Tibial nerve (tissue), 4 donors: ENCODE data around the gene OR51Q1. TPM values are rescaled to one million over a fixed set of nuclear protein-coding genes. Genes with fewer than 3 reads are reported as not detected.

Source experiments
- DNase-seq, 2 donors: peaks; one replicate each; pipeline ENCODE4 v3.0.0-alpha.2; 2019; ENCODE audit warnings: low spot score in 2 of 2
- H3K27ac ChIP-seq, 4 donors: fragments of 200-600 bp; sonication (generic) in 3 of 4; one replicate each; pipeline ENCODE4 v1.5.1; 2017 to 2019; ENCODE audit warnings: mild to moderate bottlenecking in 1 of 4
- H3K27me3 ChIP-seq, 2 donors: fragments of 200-600 bp; sonication (generic) in 1 of 2; one replicate each; pipeline versions ENCODE4 v1.5.1 to v1.6.0; 2017 to 2019
- H3K36me3 ChIP-seq, 3 donors: fragments of 200-600 bp; sonication (generic); one replicate each; pipeline ENCODE4 v1.5.1; 2018 to 2019
- H3K4me1 ChIP-seq, 4 donors: fragments of 200-600 bp; sonication (generic) in 3 of 4; one replicate each; pipeline ENCODE4 v1.5.1; 2017 to 2019
- H3K4me3 ChIP-seq, 4 donors: fragments of 200-600 bp; sonication (generic) in 3 of 4; one replicate each; pipeline ENCODE4 v1.5.1; 2017 to 2019; ENCODE audit warnings: mild to moderate bottlenecking in 1 of 4, moderate library complexity in 1 of 4
- H3K9me3 ChIP-seq, 4 donors: fragments of 200-600 bp; sonication (generic) in 3 of 4; one replicate each; pipeline ENCODE4 v1.5.1; 2017 to 2019
- CTCF ChIP-seq, 5 experiments: fragments of 200-600 bp in 3 of 5; fragments of 450-650 bp in 2 of 5; sonication (generic) in 3 of 5; IDR thresholded peaks; one replicate each; pipeline ENCODE4 v1.5.1; 2016 to 2019; ENCODE audit warnings: antibody characterized with exemption in 5 of 5, mild to moderate bottlenecking in 3 of 5, moderate library complexity in 2 of 5
- EP300 ChIP-seq, 2 donors: sonication (generic); formaldehyde crosslinking; IDR thresholded peaks; one replicate each; pipeline ENCODE4 v1.6.1; 2017; ENCODE audit warnings: antibody characterized with exemption in 2 of 2, mild to moderate bottlenecking in 1 of 2
- POLR2A ChIP-seq, 2 donors: fragments of 450-650 bp; IDR thresholded peaks; one replicate each; pipeline ENCODE4 v1.6.1; 2017; ENCODE audit warnings: antibody characterized with exemption in 2 of 2, mild to moderate bottlenecking in 2 of 2, moderate library complexity in 2 of 2
- WGBS, 2 donors: methylation state at CpG; one replicate each; pipeline ENCODE4 v1.1.5; 2018; 5-methylcytosine and 5-hydroxymethylcytosine counted together
- total RNA-seq, 4 donors: library from RNA; depleted of rRNA; stranded (reverse); fragments of >200 nt; gene quantifications; one replicate each; pipeline ENCODE4 v1.1.0, GENCODE V29; 2016

The OR51Q1 gene
- total RNA-seq, 4 donors from 2014 or later = not detected

DNA sequence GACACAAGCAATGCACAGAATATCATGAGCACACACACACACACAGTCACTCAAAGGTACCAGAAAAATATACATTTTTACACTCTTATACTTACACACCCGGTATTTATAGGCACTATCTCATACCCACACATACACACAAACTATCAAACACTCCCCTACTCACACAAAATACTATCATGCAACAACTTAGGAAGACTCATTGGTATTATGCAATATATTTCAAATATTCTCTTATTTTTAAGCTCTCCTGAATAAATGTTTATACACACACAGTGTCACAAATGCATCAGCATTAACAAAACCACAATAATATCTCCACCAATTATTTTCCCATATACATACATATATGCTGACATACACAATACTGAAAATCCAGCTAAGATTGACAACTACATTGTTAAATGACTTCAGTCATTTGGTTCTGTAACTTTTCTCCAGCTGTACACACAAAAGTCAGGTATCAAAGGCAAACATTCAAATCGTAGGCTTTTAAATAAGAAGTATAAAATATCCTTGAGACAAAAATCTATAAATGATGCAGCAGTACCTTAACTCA lies 22.0 kb downstream of the OR51Q1 start:
- no peak for TF ChIP-seq CTCF (IDR thresholded peaks at IDR 0.05)
- no peak for TF ChIP-seq POLR2A (IDR thresholded peaks at IDR 0.05)
- no peak for TF ChIP-seq EP300 (IDR thresholded peaks at IDR 0.05)

DNA sequence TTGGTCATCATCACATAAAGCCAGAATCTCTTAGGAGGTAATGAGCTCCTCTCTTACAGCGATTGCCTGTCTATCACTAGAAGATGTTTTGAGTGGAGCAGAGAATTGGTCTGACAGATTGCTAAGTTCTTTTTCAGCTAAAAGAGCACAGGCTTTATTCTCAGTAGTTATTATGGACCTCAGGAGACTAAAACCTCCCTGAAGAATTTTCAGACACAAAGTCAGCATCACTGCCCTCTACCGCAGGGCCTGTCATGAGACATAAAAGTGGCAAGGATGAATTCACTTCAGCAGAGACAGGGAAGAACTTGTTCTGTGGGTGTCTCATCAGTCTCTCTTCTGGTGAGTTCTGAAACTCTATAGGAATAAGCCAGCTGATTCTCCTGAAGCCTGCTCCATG lies 27.1 kb downstream of the OR51Q1 start, which contains the start of gene OR51I2:
Gene OR51I2, plus strand, starts transcription at position 301 of the 400 bp plus-strand sequence. CDS start 4,166 bp downstream, outside the sequence.
- DNase-seq = no peak
- Histone ChIP-seq H3K4me3 (no peak within 1 kb of the TSS), H3K27me3 (no peaks in the 10 kb centered on the region), H3K36me3 (no peaks in the 10 kb centered on the region), H3K4me1 (no peaks in the 10 kb centered on the region), H3K9me3 (no peaks in the 10 kb centered on the region), H3K27ac (no peak within 1 kb of the TSS)
- no peak for TF ChIP-seq POLR2A (IDR thresholded peaks at IDR 0.05)
- no peak for TF ChIP-seq EP300 (IDR thresholded peaks at IDR 0.05)
- no peak for TF ChIP-seq CTCF (IDR thresholded peaks at IDR 0.05)
- 73 to 94% methylated on average over 2 of the region's 2 CpGs for whole genome bisulfite sequencing, 2 donors

More for the DNA sequence above, 22.0 kb downstream of the OR51Q1 start:
- no peaks in the 10 kb centered on the region for H3K27me3 ChIP-seq
- H3K36me3 ChIP-seq = no peaks in the 10 kb centered on the region
- 40 to 73% methylated on average over 2 of the region's 2 CpGs for WGBS, 2 donors
- H3K4me3 ChIP-seq = no peak overlapping the region
- no peak for DNase-seq
- no peaks in the 10 kb centered on the region for H3K4me1 ChIP-seq
- no peak overlapping the region for H3K27ac ChIP-seq
- H3K9me3 ChIP-seq = no peaks in the 10 kb centered on the region

GRCh38 chr11:5449432-5449831 lies 27.5 kb downstream of the OR51Q1 start:
- no peak overlapping the region for H3K4me3 ChIP-seq
- no peaks in the 10 kb centered on the region for H3K36me3 ChIP-seq
- no peaks in the 10 kb centered on the region for H3K9me3 ChIP-seq
- no peak overlapping the region for H3K27ac ChIP-seq
- no peak for DNase-seq
- no peaks in the 10 kb centered on the region for H3K27me3 ChIP-seq
- WGBS, 2 donors = 70 to 74% methylated on average over 4 of the region's 4 CpGs
- TF ChIP-seq POLR2A (IDR thresholded peaks at IDR 0.05) (no peak), EP300 (IDR thresholded peaks at IDR 0.05) (no peak)
- H3K4me1 ChIP-seq = no peaks in the 10 kb centered on the region

GRCh38 chr11:5460983-5461621 lies 39.2 kb downstream of the OR51Q1 start:
- no peaks in the 10 kb centered on the region for H3K9me3 ChIP-seq
- TF ChIP-seq EP300 (IDR thresholded peaks at IDR 0.05) (no peak), POLR2A (IDR thresholded peaks at IDR 0.05) (no peak), CTCF (IDR thresholded peaks at IDR 0.05) (no peak)
- H3K27me3 ChIP-seq = no peaks in the 10 kb centered on the region
- DNase-seq = no peak
- no peaks in the 10 kb centered on the region for H3K4me1 ChIP-seq
- no peak overlapping the region for H3K27ac ChIP-seq
- no peak overlapping the region for H3K4me3 ChIP-seq
- H3K36me3 ChIP-seq = no peaks in the 10 kb centered on the region
- 89% methylated on average over 13 to 14 of the region's 14 CpGs for WGBS, 2 donors

- no peaks in the 10 kb centered on the region for H3K4me1 ChIP-seq
- H3K27me3 ChIP-seq = no peaks in the 10 kb centered on the region
- H3K4me3 ChIP-seq = no peak overlapping the region
- H3K9me3 ChIP-seq = no peaks in the 10 kb centered on the region
- no peak overlapping the region for H3K27ac ChIP-seq
- no peaks in the 10 kb centered on the region for H3K36me3 ChIP-seq
- no peak for DNase-seq
- WGBS, 2 donors = 46 to 59% methylated on average over 2 of the region's 2 CpGs
- TF ChIP-seq POLR2A (IDR thresholded peaks at IDR 0.05) (no peak), CTCF (IDR thresholded peaks at IDR 0.05) (no peak), EP300 (IDR thresholded peaks at IDR 0.05) (no peak)
These were observed 45.6 kb downstream of the OR51Q1 start for GRCh38 chr11:5467527-5467926.

Other genes starting within 250 kb of the OR51Q1 start
- gene OR51V1, start 221.4 kb upstream of the OR51Q1 start, total RNA-seq = not detected
- 100 to 1,000 TPM in 2 of 4 donors, 10 to 100 TPM in 1, not detected in 1; 61.6 to 425 (median 151) TPM for gene HBB, start 195.0 kb upstream of the OR51Q1 start, total RNA-seq
- gene HBD, start 187.6 kb upstream of the OR51Q1 start, total RNA-seq = 1 to 10 TPM in 1 of 4 donors, not detected in 3; 5.4 TPM
- gene HBG1, start 172.3 kb upstream of the OR51Q1 start, total RNA-seq = not detected
- not detected for gene HBG2, start 167.3 kb upstream of the OR51Q1 start, total RNA-seq
- gene HBE1, start 152.2 kb upstream of the OR51Q1 start, total RNA-seq = not detected
- gene OR51B4, start 120.2 kb upstream of the OR51Q1 start, total RNA-seq = 1 to 10 TPM in 1 of 4 donors, under 1 TPM in 2, not detected in 1; 0.42 to 1.5 (median 0.98) TPM
- under 1 TPM in 1 of 4 donors, not detected in 3; 0.63 TPM for gene OR51B2, start 97.8 kb upstream of the OR51Q1 start, total RNA-seq
- gene OR51B5, start 78.6 kb upstream of the OR51Q1 start, total RNA-seq = 1 to 10 TPM in 3 of 4 donors, not detected in 1; 1.3 to 2.9 (median 2.0) TPM
- not detected for gene OR51B6, start 70.6 kb upstream of the OR51Q1 start, total RNA-seq
- not detected for gene OR51M1, start 38.3 kb upstream of the OR51Q1 start, total RNA-seq
- gene OR51I1, start 19.4 kb downstream of the OR51Q1 start, total RNA-seq = 1 to 10 TPM in 1 of 4 donors, not detected in 3; 3.9 TPM
- gene OR51I2, start 27.2 kb downstream of the OR51Q1 start, total RNA-seq = not detected
- not detected for gene OR52D1, start 66.6 kb downstream of the OR51Q1 start, total RNA-seq
- 1 to 10 TPM in 3 of 4 donors, under 1 TPM in 1; 0.84 to 4.9 (median 2.1) TPM for gene UBQLN3, start 87.8 kb downstream of the OR51Q1 start, total RNA-seq
- 1 to 10 TPM; 1.2 to 3.7 (median 2.1) TPM for gene UBQLNL, start 94.6 kb downstream of the OR51Q1 start, total RNA-seq
- gene OR52H1, start 126.4 kb downstream of the OR51Q1 start, total RNA-seq = 1 to 10 TPM in 2 of 4 donors, under 1 TPM in 1, not detected in 1; 0.84 to 7.5 (median 1.3) TPM
- not detected for gene OR52B6, start 158.8 kb downstream of the OR51Q1 start, total RNA-seq
- 1 to 10 TPM; 1.2 to 5.9 (median 2.5) TPM for gene TRIM6, start 174.5 kb downstream of the OR51Q1 start, total RNA-seq
- 1 to 10 TPM; 2.2 to 6.1 (median 3.1) TPM for gene TRIM34, start 202.9 kb downstream of the OR51Q1 start, total RNA-seq